ENCODE results near the gene NTSR1.
A peak's percentile ranks its signal among the peaks of the same experiment; 100 is the strongest.

NTSR1 gene

DNA sequence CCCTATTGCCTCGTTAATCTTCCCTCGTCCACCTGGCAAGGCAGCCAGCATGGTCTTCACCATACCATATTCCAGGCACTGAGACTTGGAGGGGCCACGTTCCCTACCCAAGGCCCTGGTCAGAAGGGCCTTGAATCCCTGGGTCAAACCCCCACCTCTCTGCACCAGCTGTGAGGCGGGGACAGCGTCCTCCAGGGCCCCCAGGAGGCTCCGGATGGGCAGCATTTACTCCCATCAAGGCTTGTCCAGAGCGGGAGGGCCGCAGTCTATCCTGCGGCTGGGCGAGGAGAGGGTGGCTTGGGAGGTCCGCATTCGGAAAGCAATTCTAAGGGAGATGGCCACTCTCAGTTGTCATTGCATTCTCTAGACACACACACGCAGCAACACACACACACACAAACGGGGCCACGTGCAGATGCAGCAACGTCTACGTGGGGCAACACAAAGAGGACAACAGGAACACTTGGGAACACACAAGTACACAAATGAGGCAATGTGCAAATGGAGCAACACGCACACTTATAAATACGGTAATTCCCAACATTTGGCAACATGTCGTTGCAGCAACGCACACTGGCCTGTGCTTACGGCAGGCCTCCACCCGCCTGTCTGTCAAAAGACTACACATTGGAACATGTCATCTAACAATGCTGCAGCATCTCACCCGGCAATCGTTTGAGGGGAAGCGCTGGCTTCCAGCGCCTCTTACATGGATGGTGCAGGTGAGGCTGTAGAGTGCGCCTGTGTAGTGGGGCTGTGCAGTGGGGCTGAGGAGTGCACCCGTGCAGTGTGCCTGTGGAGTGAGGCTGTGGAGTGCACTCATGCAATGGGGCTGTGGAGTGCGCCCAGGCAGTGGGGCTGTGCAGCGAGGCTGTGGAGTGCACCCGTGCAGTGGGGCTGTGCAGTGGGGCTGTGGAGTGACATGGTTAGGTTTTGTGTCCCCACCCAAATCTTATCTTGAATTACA is 12.9 kb upstream of the NTSR1 start:
- DNase-seq: no peak

DNA sequence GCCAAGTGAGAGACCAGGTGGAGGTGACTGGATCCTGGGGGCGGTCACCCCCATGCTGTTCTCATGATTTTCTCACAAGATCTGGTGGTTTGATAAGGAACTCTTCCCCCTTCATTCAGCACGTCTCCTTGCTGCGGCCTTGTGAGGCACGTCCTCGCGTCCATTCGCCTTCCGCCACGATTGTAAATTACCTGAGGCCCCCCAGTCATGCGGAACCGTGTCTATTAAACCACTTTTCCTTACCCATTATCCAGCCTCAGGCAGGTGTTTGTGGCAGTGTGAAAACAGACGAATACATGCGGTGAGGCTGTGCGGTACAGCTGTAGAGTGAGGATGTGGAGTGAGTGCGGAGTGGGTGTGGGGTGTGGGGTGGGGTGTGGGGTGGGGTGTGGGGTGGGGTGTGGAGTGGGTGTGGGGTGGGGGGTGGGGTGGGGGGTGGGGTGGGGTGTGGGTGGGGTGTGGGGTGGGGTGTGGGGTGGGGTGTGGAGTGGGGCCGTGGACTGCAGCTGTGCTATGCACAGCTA is 12.1 kb upstream of the NTSR1 start:
- DNase-seq: no peak

DNA sequence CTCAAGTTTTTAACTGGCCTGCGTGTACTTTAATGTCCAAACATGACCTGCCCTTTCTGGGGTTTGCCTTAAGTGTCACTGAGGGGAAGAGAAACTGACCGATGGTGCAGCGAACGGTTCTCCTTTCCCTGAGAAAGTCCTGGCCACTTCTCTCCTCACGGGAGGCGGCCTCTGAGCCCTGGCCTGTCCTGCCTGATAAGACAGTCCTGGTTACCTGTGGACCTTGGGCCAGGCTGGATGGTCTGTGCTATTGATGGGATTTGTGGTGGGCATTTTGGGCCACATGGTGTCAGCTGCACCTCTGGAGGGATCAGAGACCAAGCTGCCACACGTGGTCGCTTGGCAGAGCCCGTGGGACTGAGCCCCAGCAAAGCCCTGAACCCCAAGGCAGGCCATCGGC is 11.6 kb upstream of the NTSR1 start:
- DNase-seq: no peak

DNA sequence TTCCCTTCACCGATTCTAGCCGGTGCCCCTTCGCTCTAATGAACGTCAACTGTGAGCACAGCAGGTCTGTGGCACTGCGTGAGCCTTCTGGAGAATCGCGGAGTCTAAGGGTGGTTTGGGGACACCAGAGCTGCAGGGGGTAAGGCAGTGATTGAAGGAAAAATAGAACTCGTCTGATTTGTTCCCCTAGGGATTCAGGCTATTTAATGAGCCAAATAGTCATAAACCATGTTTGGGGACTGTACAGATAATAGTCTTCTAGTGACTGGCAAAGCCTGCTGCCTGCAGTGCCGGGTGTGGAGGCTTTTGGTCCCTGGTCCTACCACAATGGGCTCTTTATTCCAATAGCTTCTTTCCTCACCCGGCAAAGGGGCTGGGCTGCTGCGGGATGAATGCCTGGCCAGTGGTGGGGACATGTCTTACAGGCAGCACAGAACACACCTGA is 11.1 kb upstream of the NTSR1 start:
- DNase-seq: no peak

DNA sequence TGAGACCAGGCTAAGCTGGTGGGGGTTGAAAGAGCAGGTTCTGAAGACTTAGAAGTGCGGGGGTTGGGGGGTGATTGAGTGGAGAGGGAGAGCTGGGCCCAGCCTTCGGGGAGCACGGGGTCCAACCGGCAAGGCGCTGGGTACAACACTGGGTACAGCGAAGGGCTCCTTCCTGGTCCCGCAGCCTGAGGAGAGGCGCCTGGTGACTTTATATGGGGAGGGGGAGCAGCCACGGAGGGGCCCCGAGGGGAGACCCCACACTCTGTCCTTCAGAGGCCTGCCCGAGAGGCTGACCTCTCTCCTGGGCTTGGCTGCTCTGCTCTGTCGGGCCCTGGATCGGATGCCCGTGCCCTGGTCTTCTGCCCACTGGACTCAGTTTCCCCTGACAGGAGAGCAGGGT is 10.4 kb upstream of the NTSR1 start:
- no peak for DNase-seq

DNA sequence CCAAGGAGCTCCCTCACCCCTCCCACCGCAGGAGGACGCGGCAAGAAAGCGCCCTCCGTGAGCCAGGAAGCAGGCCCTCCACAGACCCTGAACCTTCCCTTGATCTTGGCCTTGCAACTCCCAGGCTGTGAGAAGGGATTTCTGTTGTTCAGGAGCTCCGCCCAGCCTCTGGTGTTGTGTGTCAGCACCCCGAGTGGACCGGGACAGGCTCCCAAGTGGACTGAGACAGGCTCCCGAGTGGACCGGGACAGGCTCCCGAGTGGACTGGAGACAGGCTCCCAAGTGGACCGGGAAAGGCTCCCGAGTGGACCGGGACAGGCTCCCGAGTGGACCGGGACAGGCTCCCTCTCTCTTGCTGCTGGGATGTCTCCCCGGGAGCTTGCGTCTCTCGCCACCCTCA is 9.3 kb upstream of the NTSR1 start:
- no peak for DNase-seq

DNA sequence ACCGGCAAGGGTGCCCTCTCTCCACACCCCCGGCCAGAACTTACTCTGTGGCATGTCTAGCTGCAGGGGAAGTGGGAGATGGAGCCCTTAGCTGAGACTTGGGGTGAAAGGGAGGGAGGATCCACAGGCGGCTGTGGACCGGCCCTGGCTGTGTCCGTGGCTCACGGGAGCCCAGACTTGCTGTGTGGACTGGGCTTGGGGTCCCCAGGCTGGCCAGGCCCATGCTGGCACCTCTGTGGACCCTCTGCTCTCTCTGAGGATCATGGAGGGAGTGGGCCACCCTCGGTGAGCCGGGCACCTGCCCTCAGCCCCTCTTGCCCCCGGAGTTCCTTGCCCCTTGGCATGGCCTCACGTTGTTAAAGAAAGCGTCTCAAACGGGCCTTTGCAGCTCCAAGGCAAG is 8.9 kb upstream of the NTSR1 start:
- no peak for DNase-seq

DNA sequence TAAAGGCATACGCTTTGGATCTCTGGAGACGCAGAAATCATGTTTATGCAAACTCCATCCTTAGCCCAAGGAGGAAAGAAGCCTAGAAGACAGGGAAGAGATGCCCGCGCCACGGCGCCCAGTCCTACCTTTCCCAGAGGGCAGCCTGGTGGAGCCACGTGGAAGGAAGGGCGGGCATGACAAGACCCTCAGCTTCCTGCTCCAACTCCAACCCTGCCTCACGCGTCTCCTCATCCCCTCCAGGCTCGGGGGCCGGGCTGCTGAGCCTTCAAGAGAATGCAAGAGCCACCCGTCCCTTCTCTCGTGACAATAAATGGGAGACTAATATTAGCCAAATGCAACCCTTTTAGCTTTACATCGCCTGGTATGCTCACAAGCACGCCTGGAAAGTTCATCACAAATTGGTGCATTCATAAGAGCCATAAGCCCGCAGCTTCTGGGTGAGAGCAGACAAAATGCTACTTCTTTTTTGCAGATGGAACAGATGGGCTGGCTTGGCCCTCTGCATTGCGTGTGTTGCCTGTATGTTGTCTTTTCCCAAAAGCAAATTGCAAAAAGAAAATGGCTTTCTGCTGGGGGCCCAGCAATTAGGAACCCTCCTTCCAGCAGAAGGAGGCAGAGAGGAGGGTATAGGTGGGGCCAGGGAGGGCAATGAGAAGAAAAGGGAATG is 8.2 kb upstream of the NTSR1 start:
- no peak for DNase-seq

DNA sequence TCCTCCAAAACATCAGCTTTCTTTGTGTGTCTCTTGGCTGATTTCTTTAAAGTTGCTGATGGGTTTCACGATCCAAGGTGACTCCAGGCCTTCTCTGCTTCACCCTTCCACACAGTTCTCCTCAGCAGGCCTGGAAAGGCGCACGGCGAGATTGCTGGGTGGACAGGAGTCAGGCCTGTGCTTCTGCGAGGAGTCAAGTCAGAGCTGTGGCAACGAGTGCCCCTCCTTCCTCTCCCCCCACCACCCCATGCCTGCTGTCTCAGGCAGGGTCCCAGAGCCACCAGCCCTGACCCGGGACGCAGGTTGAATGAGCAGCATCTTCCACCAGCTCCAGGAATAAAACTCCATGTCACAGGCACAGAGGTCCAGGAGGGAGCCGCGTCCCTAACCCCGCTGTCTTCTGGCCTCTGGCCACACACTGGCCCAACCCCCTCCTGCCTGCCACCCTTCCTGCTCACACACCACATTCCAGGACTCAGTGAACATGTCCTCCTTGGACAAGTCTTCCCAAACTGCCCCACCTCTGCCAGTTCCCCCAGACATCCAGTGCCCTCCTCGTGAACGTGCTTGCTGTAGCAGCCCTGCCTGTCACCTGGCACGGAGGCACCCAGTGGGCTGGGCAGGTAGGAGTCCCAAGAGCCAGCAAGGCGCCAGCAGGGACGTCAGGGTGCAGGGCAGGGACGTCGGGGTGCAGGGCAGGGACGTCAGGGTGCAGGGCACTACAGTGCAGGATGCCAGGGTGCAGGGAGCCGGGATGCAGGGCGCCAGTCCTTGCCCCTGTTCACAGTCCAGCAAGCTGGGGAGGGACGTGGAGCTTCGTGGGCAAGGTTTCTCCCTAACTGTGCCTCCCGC is 7.2 kb upstream of the NTSR1 start:
- DNase-seq: no peak

DNA sequence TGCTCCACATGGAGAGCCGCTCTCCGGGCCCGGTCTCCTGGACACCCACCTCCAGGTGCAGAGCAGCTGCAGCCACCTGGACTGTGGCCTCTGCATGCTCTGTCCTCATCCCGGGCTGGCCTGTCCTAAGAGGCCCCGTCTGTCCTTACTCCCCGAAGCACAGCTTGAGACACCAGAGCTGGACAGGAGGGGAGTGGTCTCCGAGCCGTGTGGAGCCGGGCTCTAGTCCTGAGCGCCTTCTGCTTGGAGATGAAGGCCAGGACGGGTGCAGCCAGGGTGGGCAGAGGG is 6.7 kb upstream of the NTSR1 start:
- DNase-seq: no peak

DNA sequence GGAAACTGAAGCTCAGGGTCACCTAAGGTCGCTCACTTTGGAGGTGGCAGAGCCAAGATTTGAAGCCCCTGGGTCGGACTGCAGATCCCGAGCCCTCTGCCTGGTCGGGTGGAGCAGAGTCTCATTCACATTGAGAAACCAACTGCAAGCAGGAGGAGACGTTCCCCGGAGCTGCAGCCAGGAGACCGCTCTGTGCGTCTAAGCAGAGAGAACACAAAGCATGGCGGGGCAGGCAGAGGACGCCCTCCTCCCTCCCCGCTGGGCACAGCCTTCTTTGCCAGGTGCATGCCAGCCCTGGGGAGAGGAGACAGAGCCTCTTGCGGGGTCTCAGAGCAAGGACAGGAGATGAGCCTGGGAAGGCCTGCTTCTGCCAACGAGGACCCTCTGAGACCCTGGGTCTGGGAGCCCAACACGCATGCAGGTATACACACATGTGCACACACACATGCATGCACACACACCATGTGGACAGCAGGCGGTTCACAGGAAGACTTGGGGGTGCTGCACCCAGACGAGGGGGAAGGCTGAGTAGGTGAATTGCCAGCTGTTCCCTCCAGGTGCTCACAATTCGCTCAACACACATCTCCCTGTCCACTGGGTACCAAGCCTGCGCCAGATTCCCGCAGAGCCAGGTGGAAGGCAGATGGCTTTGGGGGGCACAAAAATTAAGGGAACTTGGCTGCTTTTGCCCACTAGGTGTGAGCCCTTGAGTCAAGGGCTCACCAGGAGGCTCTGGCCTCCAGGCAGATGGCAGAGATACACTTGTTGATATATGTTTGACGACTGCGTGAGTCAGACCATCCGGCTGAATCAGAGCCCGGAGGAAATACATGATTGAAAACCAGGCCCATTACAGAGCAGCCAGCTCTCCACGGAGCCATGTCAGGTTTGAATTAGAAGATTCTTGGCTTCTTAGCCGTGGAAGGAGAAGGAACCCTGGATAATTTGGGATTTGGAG is 5.5 kb upstream of the NTSR1 start:
- DNase-seq: peak; percentile 11

DNA sequence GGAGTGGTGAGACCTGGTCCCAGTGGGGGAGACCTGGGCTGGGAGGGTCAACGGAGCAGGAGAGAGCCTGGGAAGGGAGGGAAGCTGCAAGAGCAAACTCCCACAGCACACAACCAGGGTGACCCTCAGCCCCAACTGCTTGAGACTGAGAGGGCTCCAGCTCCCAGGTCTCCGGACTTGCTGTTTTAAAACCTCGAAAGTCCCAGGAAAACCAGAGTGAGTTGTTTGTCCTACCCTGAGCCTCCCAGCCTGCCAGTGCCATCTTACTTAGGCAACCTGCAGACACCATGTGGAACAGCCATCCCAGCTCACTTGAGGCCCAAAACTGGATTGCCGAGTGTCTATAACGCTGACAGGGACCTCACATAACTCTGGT is 4.8 kb upstream of the NTSR1 start:
- DNase-seq: no peak

DNA sequence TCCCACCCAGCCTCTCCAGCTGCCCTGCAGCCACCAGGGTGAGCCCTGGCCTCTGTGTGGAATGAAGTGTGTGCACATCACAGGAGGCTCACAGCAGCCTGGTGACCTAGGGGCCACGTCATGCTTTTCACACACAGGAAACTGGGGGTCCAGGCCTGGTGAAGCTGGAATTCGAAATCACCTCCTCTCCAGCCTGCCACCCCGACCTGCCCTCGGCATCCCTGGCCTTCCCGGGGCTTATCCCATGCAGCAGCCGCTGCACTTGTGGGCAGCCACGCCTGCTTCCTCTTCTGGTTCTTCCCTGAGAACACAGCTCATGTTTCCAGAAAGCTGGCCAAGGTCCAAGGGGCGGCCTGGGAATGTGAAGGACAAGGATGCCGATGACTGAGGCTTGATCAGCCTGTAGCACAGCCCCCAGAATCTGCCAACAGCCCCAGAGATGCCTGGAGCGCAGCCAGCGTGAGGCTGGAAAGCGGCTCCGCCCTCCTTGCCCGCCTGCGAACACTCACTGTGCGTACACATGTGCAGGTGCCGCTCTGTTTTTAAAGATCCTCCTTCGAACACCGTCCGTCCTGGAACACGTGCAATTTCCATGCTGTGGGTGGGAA is 4.2 kb upstream of the NTSR1 start:
- no peak for DNase-seq

DNA sequence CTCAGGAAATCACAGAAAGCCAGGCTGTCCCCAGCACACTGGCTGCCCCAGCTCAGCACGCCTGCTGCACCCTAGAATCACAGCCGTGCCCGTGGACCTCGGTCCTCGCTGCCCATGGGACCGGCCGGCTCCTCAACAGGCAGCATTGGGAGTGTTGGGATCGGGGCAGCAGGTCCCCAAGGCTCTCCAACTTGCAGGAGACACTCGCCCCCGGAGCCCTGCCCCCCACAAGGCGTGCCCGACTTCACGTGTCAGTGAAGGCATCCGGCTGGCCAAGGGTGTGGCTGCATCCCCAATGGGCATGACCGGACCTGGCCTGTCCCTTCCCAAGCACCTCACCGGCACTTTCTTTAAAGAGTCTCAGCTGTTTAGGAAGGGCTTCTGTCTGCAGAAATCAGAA is 3.0 kb upstream of the NTSR1 start:
- no peak for DNase-seq

DNA sequence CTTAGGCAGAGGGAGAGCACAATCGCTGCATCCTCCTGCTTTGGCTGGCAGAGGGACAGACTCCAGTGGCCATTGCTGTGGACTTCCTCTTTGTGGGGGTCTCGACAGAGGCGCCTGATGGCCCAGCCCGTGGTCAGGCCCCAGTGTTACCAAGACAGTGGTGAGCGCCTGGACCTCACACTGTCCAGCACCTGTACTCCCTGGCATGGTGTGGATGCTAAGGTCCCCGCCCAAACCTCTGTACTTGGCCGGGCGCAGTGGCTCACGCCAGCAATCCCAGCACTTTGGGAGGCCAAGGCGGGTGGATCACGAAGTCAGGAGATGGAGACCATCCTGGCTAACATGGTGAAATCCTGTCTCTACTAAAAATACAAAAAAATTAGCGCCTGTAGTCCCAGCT is 2.3 kb upstream of the NTSR1 start:
- no peak for DNase-seq

DNA sequence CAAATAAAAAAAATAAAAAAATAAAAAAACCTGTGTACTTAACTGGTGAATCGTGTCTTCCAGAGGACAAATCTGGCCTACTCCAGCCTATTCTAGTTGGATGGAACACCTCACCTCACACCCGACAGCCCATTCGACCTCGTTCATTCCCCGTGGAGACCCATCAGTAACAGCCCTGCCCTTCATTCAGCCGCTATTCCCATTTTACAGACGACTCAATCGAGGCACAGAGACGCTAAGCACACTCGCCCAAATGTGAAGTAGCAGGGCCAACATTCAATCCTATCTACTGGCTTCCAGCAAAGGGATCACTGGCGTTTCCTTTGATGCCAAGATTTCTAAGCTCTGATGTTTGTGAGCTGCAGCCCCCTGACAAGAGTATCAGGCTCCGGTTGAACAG is 1.8 kb upstream of the NTSR1 start:
- no peak for DNase-seq

DNA sequence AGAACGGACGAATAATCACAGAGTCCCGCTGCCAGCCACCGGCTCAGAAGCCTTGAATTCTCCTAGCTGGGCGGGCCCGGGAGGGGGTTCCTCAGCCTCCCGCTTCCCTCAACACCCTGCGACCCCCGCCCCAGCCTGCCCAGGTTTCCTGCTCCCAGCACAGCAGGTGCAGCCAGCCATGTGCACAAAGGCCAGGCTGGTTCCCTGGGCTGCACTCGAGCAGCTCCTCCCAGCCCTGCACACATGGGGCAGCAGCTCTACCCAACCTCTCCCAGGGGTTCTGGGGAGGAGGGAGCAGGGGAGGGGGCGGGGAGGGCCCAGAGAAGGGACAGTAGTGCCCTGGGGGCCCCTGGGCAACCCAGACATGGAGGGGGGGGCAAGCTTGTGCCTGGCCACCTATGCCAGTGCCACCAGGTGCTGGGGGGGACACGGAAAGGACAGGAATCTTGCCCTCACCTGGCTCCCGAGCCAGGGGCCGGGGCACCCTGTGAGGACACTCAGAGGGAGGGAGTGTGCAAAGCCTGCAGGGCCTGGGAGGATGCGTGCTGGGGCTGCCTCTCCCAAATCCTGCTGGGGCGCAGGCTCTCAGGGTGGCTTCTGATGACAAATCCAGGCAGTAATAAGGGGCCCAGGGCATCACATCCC is 1.2 kb upstream of the NTSR1 start:
- DNase-seq: no peak

DNA sequence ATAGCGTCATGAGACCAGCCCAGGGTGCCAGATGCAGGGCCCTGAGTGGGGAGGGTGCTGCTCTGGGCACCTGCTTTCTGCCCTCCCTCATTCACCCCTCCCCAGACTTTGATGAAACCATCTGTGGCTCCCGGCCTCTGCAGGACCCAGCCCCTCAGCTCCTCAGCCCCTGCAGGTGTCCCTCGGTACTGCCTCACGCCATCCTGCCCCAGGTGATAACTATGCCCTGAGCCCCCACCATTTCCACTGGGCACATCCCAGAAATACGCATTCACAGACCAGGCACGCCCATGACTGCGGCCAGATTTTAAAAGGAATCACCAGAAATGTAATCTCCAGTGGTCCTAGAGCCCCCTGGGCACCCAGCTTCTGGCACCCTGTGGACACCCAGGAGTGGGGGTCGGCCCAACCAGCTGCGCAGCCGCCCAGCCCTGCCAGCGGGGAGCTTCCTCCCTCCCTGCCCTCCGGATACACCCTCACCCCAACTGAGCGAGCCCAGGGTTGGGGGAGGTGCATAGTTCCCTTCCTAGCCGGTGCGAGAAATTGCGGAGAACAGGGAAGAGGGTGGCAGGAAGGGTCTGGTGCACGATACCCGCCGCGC is 615 bp upstream of the NTSR1 start:
- no peak for DNase-seq

DNA sequence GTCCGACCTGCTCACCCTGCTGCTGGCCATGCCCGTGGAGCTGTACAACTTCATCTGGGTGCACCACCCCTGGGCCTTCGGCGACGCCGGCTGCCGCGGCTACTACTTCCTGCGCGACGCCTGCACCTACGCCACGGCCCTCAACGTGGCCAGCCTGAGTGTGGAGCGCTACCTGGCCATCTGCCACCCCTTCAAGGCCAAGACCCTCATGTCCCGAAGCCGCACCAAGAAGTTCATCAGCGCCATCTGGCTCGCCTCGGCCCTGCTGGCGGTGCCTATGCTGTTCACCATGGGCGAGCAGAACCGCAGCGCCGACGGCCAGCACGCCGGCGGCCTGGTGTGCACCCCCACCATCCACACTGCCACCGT is 885 bp downstream of the NTSR1 start:
- DNase-seq: no peak

DNA sequence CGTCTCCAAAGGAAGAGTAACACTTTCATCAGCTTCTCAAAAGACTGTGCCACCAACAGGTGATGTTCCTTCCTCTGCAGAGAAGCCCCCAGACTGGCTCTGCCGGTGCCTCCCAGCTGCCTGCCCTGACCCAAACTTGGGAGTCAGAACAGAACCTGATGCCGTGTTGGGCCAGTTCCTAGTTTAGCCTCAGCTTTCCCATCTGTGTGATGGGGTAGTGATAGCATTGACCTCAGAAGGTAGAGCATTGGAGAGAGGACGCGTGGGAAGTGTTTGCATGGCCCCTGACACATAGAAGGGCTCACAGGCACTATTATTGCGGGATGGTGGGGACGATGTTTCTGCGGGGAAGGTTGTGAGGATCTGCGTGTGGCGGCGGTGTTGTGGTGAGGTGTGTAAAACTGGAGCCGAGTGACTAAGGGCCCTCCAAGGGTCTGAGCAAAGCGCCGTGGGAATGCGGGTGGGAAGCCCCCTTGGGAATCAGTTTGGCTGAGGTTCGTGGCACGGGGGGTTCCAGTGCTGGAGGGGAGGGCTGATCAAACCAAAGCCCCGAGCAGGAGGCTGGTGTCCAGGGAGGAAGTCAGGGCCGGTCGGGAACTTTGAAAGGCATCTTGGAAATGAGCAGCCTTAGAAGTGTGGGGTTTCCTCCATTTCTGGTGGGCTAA is 1.7 kb downstream of the NTSR1 start:
- DNase-seq: no peak
